ENCODE data around the gene SERPINE2.

SERPINE2 gene

DNA sequence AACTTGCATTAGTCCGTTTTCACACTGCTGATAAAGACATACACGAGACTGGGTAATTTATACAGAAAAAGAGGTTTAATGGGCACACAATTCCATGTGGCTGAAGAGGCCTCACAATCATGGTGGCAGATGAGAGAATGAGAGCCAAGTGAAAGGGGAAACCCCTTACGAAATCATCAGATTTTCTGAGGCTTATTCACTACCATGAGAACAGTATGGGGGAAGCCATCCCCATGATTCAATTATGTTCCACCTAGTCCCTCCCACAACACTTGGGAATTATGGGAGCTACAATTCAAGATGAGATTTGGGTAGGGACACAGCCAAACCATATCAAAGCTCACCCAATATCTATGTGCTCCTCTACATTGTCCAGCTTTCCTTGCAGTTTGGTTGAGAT, 16.0 kb upstream of the SERPINE2 start:
- H3K4me3 ChIP-seq (ENCODE audit: low read depth, low read length) = no peak overlapping the region
- DNase-seq (ENCODE audit: low read depth) = no peak
- TF ChIP-seq, protein P1, sequence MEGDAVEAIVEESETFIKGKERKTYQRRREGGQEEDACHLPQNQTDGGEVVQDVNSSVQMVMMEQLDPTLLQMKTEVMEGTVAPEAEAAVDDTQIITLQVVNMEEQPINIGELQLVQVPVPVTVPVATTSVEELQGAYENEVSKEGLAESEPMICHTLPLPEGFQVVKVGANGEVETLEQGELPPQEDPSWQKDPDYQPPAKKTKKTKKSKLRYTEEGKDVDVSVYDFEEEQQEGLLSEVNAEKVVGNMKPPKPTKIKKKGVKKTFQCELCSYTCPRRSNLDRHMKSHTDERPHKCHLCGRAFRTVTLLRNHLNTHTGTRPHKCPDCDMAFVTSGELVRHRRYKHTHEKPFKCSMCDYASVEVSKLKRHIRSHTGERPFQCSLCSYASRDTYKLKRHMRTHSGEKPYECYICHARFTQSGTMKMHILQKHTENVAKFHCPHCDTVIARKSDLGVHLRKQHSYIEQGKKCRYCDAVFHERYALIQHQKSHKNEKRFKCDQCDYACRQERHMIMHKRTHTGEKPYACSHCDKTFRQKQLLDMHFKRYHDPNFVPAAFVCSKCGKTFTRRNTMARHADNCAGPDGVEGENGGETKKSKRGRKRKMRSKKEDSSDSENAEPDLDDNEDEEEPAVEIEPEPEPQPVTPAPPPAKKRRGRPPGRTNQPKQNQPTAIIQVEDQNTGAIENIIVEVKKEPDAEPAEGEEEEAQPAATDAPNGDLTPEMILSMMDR (IDR thresholded peaks at IDR 0.05; ENCODE audit: insufficient read depth, low read depth, low read length, missing control alignments) = no peak

DNA sequence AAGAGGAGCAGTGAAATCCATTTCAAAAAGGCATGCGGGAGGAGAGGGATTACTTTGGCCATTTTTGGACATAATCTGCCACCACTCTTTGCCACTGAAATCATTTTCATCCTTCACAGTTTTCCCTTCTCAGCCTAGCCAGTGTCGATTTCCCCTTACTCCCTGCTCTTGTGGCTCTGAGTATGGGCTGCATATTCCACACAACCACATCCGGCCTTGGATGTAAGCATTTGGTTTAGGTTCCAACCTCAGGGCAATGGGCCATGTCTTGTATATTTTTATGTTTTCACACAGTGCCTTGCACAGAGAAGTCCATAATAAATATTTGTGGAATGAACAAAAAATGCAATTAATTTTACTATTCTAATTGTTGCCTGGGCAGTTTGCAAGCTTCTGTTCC, 7.7 kb upstream of the SERPINE2 start:
- TF ChIP-seq, protein P1 (IDR thresholded peaks at IDR 0.05; ENCODE audit: insufficient read depth, low read depth, low read length, missing control alignments) = no peak
- DNase-seq (ENCODE audit: low read depth) = no peak

DNA sequence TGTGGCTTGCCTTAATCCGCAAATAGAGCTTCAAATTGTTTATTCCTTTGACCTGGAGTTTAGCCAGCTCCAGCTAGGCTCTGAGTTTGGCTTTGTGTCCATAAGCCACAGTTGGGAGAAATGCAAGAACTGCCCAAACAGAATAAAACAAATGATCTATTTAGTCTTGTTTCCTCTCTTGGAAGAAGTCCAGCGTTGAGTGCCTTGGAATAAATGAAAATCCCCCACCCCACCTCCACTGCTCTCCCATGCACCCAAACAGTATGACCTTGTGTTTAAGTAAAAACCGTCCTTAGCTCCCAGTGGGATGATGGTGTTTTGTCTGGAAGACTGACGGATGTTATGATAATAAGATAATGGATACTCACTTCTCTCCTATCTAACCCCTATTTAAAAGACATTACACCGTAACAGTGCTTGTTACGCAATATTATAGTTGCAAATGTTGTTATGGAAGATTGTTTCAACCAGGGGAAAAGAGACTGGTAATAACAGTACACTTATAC, 3.2 kb upstream of the SERPINE2 start:
- H3K4me3 ChIP-seq (ENCODE audit: low read depth, low read length) = no peak overlapping the region
- no peak for DNase-seq (ENCODE audit: low read depth)
- TF ChIP-seq, protein P1 (IDR thresholded peaks at IDR 0.05; ENCODE audit: insufficient read depth, low read depth, low read length, missing control alignments) = no peak

More for the DNA sequence above, 7.7 kb upstream of the SERPINE2 start:
- H3K4me3 ChIP-seq (ENCODE audit: low read depth, low read length) = no peak overlapping the region

DNA sequence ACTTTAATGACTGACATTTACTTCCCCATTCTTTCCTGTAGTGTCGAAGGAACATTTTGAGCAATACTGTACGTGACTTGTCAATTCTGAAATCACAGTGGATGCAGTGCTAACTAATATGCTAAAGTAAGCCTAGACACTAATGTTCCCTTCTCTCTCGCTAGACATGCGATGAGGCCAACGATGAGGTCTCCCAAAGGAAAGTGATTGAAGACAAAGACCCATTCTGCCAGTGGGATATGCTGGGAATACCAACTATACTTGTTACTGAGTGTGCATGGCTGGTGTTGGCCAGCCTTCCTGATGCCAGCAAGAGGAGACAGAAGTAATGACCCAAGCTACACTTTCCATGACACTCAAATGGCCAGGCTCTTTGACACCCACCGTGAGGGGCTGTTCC, 2.5 kb upstream of the SERPINE2 start:
- H3K4me3 ChIP-seq (ENCODE audit: low read depth, low read length) = no peak overlapping the region
- DNase-seq (ENCODE audit: low read depth) = no peak
- TF ChIP-seq, protein P1 (IDR thresholded peaks at IDR 0.05; ENCODE audit: insufficient read depth, low read depth, low read length, missing control alignments) = no peak

DNA sequence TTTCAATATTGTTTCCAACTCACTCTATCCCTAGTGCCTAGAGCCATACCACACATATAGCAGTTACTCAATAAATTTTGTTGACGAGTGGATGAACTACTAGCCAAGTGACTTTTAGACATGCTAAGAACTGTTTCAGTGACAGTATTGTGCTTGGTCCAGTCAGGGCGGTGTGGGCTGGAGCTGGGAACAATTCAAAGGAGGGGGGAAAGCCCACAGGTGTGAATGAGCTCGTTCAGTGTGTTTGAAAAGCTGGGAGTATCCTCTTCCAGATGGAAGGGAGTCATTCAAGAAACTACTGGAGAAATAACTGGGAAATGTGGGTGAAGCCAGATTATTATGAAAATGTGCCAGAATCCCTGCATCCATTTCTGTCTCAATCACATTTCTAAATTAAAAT, 1.7 kb upstream of the SERPINE2 start:
- TF ChIP-seq, protein P1 (IDR thresholded peaks at IDR 0.05; ENCODE audit: insufficient read depth, low read depth, low read length, missing control alignments) = no peak
- H3K4me3 ChIP-seq (ENCODE audit: low read depth, low read length) = no peak overlapping the region
- DNase-seq (ENCODE audit: low read depth) = no peak

DNA sequence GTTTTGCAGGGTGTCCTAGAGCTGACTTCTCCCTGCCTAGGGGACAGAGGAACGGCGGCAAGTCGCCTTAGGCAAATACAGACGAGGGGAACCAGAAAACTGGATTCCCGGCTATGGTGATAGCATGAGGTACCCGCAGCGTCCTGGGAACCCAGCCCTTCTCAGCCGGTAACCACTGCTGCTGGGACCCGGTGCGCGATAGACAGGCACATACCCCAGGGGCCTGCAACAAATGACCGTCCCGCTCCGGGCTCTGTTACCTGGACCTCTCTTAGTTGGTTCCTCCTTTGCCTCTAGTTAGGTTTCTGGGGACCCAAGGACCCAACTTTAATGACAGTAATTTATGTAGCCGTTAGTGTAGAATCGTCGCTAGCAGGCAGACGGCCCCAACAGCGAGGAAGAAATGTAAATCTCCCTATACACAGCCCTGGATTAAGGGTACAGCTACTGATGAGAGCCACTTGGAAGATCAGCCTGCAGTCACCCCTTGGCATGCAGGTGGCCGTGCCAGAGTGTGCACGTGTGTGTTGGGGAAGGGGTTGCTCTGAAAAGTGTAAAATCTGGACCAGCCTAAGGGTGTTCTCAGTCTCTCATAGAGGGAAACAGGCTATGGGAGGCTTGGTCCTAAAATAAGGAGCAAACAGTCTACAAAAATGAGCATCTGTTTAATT, 819 bp upstream of the SERPINE2 start:
- no peak for DNase-seq (ENCODE audit: low read depth)
- no peak overlapping the region for H3K4me3 ChIP-seq (ENCODE audit: low read depth, low read length)
- TF ChIP-seq, protein P1 (IDR thresholded peaks at IDR 0.05; ENCODE audit: insufficient read depth, low read depth, low read length, missing control alignments) = no peak

DNA sequence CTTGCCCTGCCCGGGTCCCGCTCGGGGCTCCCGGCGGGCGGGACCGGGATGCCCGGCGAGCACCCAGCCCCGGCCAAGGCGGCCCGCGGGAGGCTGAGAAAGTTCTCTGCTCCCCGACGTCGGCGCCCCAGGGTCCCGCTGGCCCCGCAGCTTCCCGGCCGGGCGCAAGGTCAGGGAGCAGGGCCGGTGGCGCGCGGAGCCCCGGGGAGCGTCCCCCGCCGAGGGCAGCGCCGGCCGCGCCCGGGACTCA, 331 bp downstream of the SERPINE2 start:
- no peak for DNase-seq (ENCODE audit: low read depth)
- TF ChIP-seq, protein P1 (IDR thresholded peaks at IDR 0.05; ENCODE audit: insufficient read depth, low read depth, low read length, missing control alignments) = no peak
- peak overlapping the region; percentile 16; the same call in 1 of the 2 replicates for H3K4me3 ChIP-seq (ENCODE audit: low read depth, low read length)

All from GM12865 (cell line).